ENCODE data around the gene TAS2R3.

DNA sequence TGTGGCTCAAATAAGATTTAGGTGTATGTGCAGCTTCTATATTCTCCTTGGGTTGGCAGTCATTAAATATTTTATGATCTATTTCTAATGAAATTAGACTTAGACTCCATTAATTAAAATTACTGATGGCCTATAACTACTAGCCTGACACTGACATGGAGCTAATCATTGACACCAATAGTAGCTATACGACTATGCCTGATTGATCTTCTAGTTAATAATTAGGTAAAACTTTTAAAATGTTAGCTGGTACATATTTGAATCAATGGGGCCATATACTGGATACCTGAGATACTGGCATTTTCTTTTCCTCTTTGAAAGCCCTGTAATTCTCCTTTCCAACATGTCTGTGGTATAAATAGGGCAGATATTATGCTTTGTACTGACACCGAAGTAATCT is 41.4 kb upstream of the TAS2R3 start:
- TF ChIP-seq, protein P1, sequence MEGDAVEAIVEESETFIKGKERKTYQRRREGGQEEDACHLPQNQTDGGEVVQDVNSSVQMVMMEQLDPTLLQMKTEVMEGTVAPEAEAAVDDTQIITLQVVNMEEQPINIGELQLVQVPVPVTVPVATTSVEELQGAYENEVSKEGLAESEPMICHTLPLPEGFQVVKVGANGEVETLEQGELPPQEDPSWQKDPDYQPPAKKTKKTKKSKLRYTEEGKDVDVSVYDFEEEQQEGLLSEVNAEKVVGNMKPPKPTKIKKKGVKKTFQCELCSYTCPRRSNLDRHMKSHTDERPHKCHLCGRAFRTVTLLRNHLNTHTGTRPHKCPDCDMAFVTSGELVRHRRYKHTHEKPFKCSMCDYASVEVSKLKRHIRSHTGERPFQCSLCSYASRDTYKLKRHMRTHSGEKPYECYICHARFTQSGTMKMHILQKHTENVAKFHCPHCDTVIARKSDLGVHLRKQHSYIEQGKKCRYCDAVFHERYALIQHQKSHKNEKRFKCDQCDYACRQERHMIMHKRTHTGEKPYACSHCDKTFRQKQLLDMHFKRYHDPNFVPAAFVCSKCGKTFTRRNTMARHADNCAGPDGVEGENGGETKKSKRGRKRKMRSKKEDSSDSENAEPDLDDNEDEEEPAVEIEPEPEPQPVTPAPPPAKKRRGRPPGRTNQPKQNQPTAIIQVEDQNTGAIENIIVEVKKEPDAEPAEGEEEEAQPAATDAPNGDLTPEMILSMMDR (optimal IDR thresholded peaks at IDR 0.05 in 1 of 3, IDR thresholded peaks at IDR 0.05 in 1 of 3, conservative IDR thresholded peaks at IDR 0.05 in 1 of 3; ENCODE audit: extremely low read depth in 1 of 3, insufficient read depth in 2 of 3, low read length in 3 of 3): no peak
- TF ChIP-seq EZH2 (IDR thresholded peaks at IDR 0.05; ENCODE audit: low read length): no peak
